HG03378 (cell line): ENCODE measurements around the gene SLX4IP.
A peak's percentile ranks its signal among the peaks of the same experiment; 100 is the strongest.

Experiments used
- ATAC-seq: cut with Tn5 transposase; IDR thresholded peaks from one replicate; pipeline ENCODE4 v1.9.1; 2021; ENCODE audit warnings: mild to moderate bottlenecking, moderate library complexity; ENCODE audit not compliant: unreplicated experiment

Gene SLX4IP

GRCh38 chr20:10465135-10465534 is 30.0 kb downstream of the SLX4IP start:
- no peak for ATAC-seq

DNA sequence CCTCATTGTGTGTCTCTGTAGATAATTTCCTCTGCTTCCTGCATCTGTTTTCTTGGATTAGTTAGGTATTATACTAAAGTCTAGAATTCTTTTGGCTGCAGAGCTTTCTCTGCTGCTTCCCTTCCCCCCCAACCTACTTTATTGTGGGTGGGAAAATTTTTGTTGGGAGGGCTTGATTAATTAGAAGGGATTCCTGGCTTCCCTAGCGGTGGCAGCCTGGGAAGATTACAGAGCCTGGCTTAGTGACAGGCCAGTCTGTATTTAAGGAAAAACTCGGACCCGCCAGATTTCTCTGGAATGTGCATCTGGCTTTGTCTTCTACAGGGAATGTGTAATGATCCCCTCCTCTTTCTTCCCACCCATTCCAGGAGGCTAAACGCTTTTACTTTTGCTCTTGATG is 31.2 kb downstream of the SLX4IP start:
- no peak for ATAC-seq

GRCh38 chr20:10466855-10467254 is 31.8 kb downstream of the SLX4IP start:
- no peak for ATAC-seq

GRCh38 chr20:10467681-10468339 is 32.7 kb downstream of the SLX4IP start:
- no peak for ATAC-seq

DNA sequence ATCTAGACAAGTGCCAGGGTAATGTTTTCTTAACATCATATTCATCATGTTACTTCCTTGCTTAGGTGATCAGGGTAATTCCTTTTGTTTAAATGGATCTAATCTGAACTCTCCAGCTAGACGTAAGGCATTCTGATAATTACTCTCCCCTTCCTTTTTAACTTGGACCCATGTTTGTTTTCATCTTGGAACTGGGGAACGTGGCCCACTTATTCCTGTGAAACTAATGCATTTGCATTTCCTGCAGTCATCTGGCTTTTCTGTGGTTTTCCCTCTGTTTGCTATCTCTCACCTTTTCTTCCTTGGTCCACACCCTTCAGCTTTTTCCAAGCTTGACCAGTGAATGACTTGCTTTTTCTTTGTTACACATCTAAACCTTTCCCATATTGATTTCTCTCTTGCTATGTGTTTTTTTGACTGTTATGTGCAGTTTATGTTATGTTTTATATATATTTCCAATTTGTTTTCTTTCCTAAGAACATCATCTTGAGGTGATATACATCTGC is 33.3 kb downstream of the SLX4IP start:
- ATAC-seq: no peak

DNA sequence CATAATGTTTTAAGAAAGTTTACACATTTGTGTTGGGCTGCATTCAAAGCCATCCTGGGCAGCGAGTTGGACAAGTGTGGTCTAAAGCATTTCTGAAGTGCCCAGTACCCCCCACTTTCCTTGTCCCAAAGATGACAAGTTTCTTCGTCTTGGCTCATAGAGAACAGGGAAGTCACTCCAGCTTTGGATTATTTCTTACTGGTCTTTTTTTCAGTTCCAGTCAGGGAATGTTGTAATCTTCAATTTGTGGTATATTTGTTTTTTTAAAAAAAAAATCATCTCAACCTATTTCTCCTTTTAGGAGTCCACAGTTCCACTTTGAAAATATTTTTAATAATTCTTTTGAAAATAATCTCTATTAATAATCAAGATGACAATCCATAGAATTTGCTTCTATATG is 34.0 kb downstream of the SLX4IP start:
- no peak for ATAC-seq

- ATAC-seq: no peak
Measured at GRCh38 chr20:10469599-10469998, 34.5 kb downstream of the SLX4IP start.

DNA sequence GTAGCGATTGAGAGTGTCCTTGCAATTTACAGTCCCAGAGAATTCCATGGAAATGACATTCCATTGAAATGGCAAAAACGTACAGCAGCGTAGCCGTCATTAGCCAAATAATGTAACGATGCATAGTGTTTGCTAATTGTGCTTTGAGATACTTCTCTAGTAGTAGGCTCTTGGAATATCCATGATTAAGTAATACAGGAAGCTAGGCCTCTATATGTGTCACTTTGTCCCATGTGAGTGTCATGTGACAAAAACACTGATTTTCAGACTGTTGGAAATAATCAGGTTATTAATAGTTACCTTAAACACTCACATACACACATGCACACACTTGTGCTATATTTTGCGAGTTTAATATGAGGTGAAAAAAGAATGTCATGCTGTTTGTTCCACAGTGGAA is 35.2 kb downstream of the SLX4IP start:
- ATAC-seq: no peak

- ATAC-seq: no peak
Measured at GRCh38 chr20:10472871-10473270, 37.8 kb downstream of the SLX4IP start.

DNA sequence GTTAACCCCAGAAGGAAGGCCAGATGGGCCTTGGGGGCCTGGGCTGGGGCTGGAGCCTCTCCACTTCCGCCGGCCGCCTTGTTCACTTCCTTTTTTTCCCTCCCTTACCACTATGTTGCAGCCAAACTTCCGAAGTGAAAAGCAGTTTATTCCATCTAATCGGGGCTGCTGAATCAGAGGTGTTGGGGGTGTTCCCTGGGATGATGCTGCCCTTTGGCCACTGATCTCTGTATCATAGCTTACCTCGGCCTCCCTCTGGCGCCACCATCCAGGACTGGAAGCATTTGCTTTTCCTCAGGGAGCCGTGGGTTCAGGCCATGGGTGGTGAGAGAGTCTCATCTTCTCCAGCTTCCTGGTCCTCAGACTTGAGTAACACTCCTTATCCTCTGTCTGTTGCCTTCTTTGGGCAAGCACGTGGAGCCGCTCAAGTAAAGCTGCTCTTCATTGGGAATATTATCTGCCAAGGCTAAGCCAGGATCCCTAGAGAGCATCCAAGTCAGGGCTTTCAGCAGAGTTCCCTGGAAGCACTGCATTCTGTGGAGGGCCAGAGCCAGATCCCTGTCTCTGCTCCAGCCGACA is 39.6 kb downstream of the SLX4IP start:
- ATAC-seq: no peak

- peak; percentile 27 for ATAC-seq
Measured at GRCh38 chr20:10475225-10475624, 40.1 kb downstream of the SLX4IP start.

DNA sequence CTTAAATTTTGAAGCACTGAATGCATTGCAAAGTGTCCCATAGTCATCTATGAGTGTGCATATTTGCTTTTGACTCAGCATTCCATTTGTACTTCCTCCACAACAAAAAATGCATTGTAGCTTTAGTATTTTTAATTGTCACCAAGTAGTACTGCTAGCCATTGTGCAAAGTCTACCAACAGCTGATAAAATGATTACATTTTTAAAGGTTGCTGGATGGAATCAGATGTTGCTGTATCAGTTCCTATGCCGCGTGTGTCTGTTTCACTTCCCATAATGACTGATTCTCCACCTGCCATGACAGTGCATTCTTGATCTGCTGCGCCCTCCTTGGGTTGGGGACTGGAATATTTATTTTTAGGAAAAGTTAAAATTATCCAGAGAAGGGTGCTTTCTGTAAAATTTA is 41.2 kb downstream of the SLX4IP start:
- ATAC-seq: peak; percentile 80

GRCh38 chr20:10478205-10478604 is 43.1 kb downstream of the SLX4IP start:
- ATAC-seq: peak; percentile 72

GRCh38 chr20:10478930-10479329 is 43.8 kb downstream of the SLX4IP start:
- no peak for ATAC-seq

DNA sequence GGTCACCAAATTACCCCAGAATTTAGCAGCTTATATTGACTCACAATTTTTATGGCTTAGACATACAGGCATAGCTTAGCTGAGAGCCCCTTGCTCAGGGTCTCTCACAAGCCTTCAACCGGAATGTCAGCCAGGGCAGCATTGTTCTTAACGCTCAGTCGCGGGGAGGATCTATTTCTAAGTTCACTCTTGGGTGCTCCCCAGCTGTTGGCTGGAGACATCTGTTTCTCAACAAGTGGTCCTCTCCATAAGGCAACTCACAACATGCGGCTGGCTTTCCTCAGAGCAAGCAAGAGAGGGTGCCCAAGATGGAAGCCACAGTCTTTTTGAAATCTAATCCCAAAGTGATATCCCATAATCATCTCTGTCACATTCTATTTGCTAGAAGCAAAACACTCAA is 46.6 kb downstream of the SLX4IP start:
- ATAC-seq: no peak

- ATAC-seq: no peak
Measured at GRCh38 chr20:10483691-10484090, 48.6 kb downstream of the SLX4IP start.

GRCh38 chr20:10487142-10488136 is 52.3 kb downstream of the SLX4IP start:
- no peak for ATAC-seq

GRCh38 chr20:10488534-10488933 is 53.4 kb downstream of the SLX4IP start:
- no peak for ATAC-seq

- no peak for ATAC-seq
Measured at GRCh38 chr20:10489853-10490252, 54.7 kb downstream of the SLX4IP start.

DNA sequence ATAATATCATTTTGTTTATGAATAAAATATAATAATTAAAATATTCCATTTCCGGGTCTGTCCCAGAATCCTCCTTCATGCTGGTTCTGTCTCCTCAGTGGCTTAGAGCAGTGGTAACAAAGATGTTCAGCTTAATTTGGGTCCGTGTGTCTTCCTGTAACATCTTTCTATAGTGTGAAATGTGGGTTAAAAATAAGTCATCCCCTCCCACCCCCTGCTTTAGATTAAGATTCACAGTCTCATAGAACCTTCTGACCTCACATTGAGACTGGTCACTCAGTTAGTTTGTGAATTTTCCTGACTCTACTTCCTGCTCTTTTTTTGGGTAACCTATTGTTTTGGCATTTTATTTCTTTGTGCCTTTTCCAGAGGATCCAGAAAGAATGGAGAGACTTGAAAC is 55.2 kb downstream of the SLX4IP start:
- ATAC-seq: no peak

DNA sequence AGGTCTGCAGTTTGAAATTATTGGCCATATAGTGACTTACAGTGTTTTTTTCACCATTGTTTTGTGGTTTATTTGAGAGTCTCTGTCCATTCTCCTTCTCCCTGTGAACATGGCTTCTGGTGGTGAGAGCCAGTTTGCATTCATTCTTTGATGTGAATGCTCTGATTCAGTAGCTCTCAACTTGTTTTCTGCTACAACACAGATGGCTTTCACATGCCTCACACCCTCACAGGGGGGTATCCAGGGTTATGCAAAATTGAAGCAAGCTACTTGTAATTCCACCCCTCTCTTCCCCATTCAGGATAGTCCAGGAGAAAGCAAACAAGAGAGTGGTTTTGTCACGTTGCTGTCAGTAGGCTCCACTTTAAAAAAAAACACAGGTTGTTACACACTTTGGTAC is 55.6 kb downstream of the SLX4IP start:
- ATAC-seq: no peak

DNA sequence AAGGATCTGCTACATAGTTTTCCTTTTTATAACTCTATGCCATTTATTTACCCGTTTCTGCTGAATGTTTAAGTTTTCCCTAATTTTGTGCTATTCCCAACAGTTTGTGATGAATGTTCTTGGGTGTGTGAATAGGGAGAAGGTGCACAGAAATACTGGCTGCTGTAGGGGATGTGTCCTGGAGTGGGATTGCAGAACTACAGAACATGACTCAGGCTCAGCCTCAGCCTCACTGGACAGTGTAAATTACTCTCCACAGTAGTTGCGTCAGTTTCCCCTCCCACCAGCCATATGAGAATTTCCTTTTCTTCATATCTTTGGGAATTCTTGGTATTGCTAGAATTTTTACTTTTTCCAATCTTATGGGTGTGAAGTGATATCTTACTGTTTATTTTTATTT is 57.0 kb downstream of the SLX4IP start:
- no peak for ATAC-seq
